ENCODE results near the gene CDK6. TPM values are rescaled to one million over a fixed set of nuclear protein-coding genes. Genes with fewer than 3 reads are reported as not detected.
A peak's percentile ranks its signal among the peaks of the same experiment; 100 is the strongest.

The CDK6 gene
- polyA plus RNA-seq, 4 donors, result 39.1 to 49.3 (median 40.4) TPM

- DNase-seq (ENCODE audit: low read depth in 4 of 4, low spot score in 2 of 4), result no peak
These were observed 142.2 kb downstream of the CDK6 start for GRCh38 chr7:92694211-92694610.

GRCh38 chr7:92693519-92693918, 142.9 kb downstream of the CDK6 start:
- DNase-seq (ENCODE audit: low read depth in 4 of 4, low spot score in 2 of 4), result no peak

- DNase-seq (ENCODE audit: low read depth in 4 of 4, low spot score in 2 of 4), result peak in 1 of 4 donors; percentile 60
These were observed 144.8 kb downstream of the CDK6 start for GRCh38 chr7:92691578-92691977.

GRCh38 chr7:92685136-92686042, 151.0 kb downstream of the CDK6 start:
- no peak for DNase-seq (ENCODE audit: low read depth in 4 of 4, low spot score in 2 of 4)

- no peak for DNase-seq (ENCODE audit: low read depth in 4 of 4, low spot score in 2 of 4)
These were observed 152.1 kb downstream of the CDK6 start for GRCh38 chr7:92684274-92684673.

- DNase-seq (ENCODE audit: low read depth in 4 of 4, low spot score in 2 of 4), result no peak
These were observed 153.4 kb downstream of the CDK6 start for GRCh38 chr7:92682903-92683539.

GRCh38 chr7:92682330-92682729, 154.0 kb downstream of the CDK6 start:
- DNase-seq (ENCODE audit: low read depth in 4 of 4, low spot score in 2 of 4), result no peak

- no peak for DNase-seq (ENCODE audit: low read depth in 4 of 4, low spot score in 2 of 4)
These were observed 154.7 kb downstream of the CDK6 start for GRCh38 chr7:92681633-92682032.

- no peak for DNase-seq (ENCODE audit: low read depth in 4 of 4, low spot score in 2 of 4)
These were observed 155.9 kb downstream of the CDK6 start for GRCh38 chr7:92680442-92680841.

- DNase-seq (ENCODE audit: low read depth in 4 of 4, low spot score in 2 of 4), result no peak
These were observed 158.0 kb downstream of the CDK6 start for GRCh38 chr7:92678291-92678920.

GRCh38 chr7:92674379-92674778, 162.0 kb downstream of the CDK6 start:
- no peak for DNase-seq (ENCODE audit: low read depth in 4 of 4, low spot score in 2 of 4)

GRCh38 chr7:92671505-92672169, 164.7 kb downstream of the CDK6 start:
- no peak for DNase-seq (ENCODE audit: low read depth in 4 of 4, low spot score in 2 of 4)

- no peak for DNase-seq (ENCODE audit: low read depth in 4 of 4, low spot score in 2 of 4)
These were observed 166.0 kb downstream of the CDK6 start for GRCh38 chr7:92670204-92670851.

- DNase-seq (ENCODE audit: low read depth in 4 of 4, low spot score in 2 of 4), result no peak
These were observed 166.7 kb downstream of the CDK6 start for GRCh38 chr7:92669616-92670165.

- no peak for DNase-seq (ENCODE audit: low read depth in 4 of 4, low spot score in 2 of 4)
These were observed 167.8 kb downstream of the CDK6 start for GRCh38 chr7:92668564-92668963.

- DNase-seq (ENCODE audit: low read depth in 4 of 4, low spot score in 2 of 4), result no peak
These were observed 168.4 kb downstream of the CDK6 start for GRCh38 chr7:92667816-92668535.

GRCh38 chr7:92665926-92666325, 170.4 kb downstream of the CDK6 start:
- no peak for DNase-seq (ENCODE audit: low read depth in 4 of 4, low spot score in 2 of 4)

- DNase-seq (ENCODE audit: low read depth in 4 of 4, low spot score in 2 of 4), result no peak
These were observed 174.7 kb downstream of the CDK6 start for GRCh38 chr7:92661651-92662050.

GRCh38 chr7:92658671-92659070, 177.7 kb downstream of the CDK6 start:
- DNase-seq (ENCODE audit: low read depth in 4 of 4, low spot score in 2 of 4), result no peak

- no peak for DNase-seq (ENCODE audit: low read depth in 4 of 4, low spot score in 2 of 4)
These were observed 179.0 kb downstream of the CDK6 start for GRCh38 chr7:92657391-92657790.

Measured in left renal cortex interstitium (tissue), 4 donors.